HG03354 (cell line): Measurements from ENCODE around the gene MOSPD2.
A peak's percentile ranks its signal among the peaks of the same experiment; 100 is the strongest.

ENCODE experiments used
- ATAC-seq: cut with Tn5 transposase; IDR thresholded peaks from one replicate; pipeline ENCODE4 v1.9.1; 2021; ENCODE audit warnings: mild to moderate bottlenecking; ENCODE audit not compliant: unreplicated experiment, poor library complexity, severe bottlenecking

The MOSPD2 gene

DNA sequence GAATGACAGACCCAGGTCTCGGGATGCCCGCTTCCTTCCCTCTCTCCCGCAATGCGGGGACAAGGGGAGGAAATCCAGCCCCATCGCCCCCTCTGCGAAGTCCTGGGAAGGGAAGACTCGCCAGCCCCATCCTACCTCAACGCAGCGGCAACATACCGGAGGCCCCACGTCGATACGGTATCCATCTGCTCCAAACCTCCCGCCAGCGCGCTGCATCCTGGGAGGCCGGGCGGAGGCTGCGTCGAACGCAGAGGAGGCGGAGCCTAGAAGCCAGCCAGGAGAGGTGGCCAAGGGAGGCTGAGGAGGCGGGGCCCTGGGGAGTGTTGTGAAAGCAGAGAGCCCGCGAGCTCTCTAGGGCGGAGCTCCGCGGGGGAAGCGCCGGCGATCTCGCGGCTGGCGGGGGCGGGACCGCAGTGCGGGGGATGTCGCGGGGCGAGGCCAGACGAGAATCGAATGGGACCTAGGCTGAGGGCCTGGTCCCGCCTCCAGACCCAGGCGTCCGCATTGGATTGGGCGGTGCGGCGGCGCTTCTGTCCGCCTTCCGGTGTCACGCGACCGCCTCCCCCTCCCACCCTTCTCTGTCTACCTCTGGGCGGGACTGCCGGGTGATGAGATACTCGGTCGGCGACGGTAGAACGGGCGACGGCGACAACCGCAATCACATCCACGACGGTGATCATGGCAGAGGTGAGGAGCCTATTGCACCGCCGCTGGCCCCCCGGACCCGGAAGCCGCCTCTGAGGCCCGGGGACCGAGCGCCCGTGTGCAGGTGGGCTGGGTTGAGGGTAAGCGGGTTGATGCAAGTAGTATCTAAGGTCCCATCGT, at the start of gene MOSPD2, which contains the start of gene FANCB:
Gene MOSPD2 (plus strand): TSS at position 571 of the 825 bp plus-strand sequence. CDS start 108 bp downstream, at position 679.
Gene FANCB (minus strand): TSS at position 219 of the 825 bp plus-strand sequence. CDS start 7,559 bp downstream, outside the sequence.
- peak; percentile 95 for ATAC-seq

DNA sequence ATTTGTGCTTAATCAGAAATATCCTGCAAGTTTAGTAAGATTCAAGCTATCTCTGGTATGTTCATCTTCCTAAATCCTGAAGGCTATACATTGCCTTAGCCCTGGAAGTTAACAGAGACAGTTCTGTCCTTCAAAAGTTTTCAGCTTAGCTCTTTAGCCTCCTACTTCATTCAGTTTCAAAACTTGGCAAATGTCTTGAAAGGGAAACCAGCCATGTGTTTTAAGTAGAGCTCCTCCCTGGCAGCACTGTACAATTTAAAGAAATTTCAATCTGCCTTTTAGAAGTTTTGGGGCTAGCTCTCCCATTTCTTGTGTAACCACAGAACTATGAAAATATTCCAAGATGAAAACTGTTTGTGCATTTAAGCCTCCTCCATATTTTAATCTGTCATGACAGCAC, 47.4 kb upstream of the MOSPD2 start:
- no peak for ATAC-seq

DNA sequence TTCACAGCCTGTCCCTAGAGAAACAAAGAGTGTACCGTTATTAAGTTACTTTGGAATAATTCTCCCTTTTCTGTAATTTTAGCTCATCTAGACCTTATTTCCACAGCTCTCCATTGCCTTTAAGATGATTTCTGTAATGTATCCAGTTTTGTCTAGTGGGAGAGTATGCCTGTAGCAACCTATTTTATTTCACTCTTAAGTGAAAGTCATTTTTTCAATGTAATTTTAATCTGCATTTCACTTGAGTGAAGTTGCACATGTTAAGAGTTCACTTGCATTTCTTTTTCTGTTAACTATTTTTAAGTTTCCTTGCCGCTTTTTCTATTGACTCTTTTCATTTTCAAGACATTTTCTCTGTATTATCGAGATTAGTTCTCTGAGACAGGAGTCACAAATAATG, 46.9 kb upstream of the MOSPD2 start:
- ATAC-seq: no peak

DNA sequence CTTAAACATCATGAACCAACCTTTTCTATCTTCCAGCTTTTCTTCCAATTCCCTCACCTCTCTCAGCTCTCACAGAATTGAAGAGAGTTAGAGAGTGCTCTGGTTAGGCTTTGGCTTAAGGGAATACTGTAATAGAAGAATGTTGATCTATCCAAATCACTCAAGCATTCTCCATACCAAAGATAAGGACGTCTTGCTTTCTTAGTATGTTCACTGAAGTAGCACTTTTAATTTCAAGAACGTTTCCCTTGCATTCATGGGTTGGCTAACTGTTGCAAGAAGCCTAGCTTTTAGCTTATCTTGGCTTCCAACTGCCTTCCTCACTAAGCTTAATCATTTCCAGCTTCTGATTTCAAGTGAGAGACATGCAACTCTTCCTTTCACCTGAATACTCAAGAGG, 43.6 kb upstream of the MOSPD2 start:
- ATAC-seq: no peak

DNA sequence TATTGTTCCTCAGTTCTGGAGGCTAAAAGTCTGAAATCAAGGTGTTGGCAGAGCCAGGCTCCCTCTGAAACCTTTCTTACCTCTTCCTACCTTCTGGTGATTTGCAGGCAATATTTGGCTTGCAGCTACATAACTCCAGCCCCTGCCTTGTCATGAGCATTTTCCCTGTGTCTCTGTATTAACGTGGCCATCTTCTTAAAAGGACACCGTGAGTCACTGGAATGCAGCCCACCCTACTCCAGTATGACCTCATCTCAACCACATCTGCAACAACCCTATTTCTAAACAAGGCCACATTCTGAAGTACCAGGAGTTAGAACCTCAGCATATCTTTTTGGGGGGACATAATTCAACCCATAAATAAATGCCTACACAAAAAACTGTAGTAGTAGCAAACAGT, 41.1 kb upstream of the MOSPD2 start:
- ATAC-seq: no peak

DNA sequence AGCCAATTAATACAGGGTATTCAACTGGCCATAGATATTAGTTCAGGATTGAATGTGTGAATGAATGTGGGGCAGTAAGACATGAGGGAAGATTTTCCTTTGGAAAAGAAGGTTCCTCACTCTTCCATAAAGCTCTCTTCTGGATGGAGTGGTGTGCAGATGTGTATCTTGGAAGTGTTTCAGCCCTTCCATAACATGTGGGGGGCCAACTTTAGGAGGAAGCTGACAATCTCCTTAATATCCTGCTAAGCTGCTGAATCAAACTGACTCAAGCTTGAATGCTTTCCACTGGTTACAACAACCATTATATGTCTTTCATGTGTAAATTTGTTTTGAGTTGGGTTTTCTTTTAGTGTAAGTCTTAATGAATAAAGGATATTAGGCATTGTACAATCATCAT, 40.6 kb upstream of the MOSPD2 start:
- no peak for ATAC-seq

DNA sequence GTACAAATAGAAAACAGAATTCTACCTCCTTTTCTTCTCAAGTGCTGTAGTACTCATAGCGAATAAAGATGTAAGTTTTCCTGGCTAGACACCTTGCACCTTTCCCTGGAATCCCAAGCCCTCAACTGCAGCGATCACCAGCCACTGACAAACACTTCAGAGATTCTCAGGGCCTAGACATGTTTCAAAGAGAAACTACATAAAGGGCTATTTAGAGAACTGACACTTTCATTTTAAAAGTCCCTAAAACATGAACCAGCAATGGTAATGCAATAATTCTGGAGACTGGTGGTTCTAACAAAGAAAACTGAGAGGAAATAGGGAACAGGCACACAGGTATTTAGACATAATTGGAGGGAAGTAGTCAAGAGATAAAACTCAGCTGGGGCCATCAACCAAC, 36.1 kb upstream of the MOSPD2 start:
- no peak for ATAC-seq

DNA sequence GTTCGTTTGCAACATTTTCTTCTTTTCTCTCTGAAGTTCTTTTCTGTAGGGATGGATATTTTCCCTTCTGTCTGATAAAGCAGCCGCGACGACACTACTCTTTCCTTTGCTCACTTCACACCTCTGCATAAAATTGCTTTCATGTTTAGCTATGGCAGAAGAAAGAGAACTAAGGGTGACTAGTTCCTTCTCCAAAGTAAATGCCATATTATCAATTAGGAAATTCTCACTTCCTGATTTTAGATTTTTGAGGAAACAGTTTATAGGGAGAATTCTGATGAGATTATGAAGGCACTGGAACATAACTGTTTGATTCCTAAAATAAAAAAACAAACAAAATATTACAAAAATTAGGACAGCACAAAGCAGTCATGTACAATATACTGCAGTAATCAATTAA, 29.6 kb upstream of the MOSPD2 start:
- no peak for ATAC-seq

DNA sequence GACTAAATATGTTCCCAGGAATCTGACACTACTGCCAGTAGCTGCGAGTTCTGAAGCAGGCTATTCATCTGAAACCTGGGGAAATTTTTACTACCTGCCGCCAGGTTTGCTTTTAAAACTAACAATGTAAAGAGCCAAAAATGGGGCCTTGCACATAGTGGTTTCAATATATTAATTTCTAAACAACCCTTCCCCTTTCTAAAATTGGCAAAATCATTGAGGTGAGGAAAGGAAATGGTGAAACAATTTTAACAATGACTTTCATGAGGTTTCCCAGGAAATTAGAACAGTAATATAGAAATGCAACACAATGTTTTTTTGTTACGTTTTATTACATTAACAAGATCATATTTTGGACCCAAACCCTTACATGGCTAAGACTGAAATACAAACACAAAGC, 21.7 kb upstream of the MOSPD2 start:
- ATAC-seq: no peak

DNA sequence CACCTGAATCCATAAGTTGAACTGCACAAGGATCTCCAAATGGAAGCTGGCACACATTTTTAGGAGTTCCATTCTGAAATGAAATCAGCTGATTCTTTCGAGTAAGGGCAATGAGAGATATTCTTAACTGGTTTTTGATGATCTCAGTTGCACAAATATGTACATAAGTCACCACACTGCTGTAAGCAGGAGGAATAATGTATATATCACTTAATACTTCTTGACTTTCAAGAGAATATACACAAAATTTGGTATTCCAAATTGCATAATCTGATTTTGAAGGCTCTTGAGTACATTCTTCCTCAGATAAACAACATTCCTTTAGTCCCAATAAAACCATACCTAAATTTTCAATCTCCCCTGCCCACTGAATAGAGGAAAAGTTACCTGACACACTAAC, 8.6 kb upstream of the MOSPD2 start:
- ATAC-seq: no peak

DNA sequence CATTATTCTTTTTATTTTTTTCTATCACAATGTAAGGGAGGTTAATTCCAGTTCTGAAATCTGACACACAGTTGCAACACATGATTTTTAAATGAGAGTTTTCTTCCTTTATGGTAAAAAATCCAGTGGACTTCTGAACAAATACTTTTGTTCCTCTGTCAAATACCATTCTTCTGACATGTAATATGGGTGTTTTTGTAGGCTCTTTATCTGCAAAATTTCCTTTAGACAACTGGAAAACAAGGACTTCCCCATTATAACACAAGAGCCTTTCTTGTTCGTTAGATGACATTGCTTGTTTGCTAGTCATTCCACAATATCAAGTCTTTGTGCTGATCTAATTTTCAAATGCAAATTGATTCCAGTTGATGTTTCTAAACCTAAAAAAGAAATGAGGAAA, 8.0 kb upstream of the MOSPD2 start:
- no peak for ATAC-seq

DNA sequence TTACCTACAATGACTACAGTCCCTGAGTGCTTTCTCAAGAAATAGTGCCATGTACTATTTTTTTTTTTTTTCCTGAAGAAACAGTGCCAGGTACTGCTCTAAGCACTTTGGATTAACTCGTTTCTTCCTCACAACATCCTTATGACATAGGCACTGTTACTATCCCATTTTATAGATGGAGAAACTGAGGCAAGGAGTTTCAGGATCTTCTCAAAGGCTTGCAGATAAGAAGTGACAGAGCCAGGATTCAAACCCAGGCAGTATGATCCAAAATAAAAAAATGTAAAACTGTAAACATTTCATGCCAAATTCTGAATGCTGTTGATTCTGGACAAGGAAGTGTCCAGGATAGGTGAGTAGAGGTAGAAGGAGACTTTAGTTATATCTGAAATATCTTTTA, 1.5 kb upstream of the MOSPD2 start:
- no peak for ATAC-seq

DNA sequence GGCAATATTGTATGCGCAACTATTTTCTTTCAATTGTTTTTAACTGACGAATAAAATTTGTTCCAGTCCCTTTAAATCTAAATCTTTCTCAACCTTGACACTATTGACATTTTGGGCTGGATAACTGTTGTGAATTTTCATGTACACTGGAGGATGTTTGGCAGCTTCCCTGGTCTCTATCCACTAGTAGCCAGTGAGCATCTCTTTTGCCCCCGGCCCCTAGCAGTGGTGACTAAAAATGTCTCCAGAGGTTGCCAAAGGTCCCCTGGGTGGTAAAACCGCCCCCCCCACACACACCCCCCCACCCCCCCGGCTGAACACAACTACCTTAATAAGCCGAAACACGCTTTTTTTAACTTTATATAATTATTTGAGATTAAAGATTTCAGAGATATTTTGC, 866 bp upstream of the MOSPD2 start:
- no peak for ATAC-seq

DNA sequence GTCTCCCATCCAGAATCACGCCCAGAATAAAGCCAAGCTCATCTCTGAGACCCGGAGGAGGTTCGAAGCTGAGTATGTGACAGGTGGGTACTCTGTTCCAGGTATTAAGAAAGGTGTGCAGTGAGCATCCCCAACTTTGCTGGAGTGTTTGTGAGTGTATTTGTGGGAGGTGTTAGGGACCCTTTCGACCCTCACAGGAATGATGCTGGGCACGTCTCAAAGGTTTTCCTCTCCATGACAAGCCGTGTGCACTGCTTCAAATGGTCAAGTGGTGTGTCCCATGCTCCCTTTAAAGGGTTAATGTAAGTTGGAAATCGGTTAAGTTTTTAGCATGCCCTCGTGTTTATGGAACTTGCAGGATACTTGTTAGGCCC, 442 bp downstream of the MOSPD2 start:
- no peak for ATAC-seq

DNA sequence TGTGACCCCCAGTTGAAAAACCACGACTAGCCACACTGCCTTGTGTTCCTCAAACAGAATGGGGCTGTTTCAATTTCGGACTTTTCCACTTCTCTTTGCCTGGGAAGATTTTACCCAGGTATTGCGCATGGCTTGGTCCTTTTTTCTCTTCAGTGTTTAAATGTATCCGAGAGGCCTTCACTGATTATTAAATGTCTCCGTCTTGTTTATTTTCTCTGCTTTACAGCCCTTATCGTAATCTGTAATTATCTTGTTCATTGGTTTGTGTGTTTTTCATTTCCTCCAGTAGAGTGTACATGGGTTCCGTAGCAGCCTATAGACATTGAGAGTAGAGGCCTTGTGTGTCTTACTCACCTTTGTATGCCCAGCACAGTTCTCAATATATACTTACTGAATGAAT, 2.4 kb downstream of the MOSPD2 start:
- ATAC-seq: no peak

DNA sequence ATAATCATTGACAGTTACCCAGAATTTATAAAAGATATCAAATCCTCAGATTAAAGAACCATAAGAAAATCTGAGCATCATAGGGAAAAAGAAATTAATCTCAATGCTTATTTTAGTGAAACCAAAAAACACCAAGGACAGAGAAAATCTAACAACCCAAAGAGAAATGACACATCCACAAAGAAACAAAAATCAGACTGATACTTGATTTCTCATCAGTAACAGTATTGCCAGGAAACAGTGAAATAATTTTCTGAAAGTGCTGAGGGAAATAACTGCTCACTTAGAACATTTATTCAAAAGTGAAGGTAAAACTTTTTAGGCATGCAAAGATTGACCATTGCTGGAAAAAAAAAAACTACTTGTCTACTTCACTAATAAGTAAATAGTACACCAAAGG, 10.6 kb downstream of the MOSPD2 start:
- ATAC-seq: no peak

DNA sequence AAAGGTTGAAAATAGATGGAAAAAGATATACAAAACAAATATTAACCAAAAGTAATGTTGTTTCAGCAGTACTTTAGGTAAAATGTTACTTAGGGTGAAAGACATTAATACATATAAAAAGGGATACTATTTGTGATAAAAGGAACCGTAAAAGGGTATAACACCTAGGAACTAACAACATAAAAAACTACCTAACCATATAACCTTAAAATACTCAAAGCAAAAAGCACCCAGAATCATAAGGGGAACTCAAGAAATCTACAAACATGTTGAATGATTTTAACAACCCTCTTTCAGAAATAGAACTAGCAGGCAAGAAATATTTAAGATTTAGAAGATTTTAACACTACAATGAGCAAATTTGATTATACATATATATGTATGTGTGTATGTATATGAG, 11.5 kb downstream of the MOSPD2 start:
- ATAC-seq: no peak

DNA sequence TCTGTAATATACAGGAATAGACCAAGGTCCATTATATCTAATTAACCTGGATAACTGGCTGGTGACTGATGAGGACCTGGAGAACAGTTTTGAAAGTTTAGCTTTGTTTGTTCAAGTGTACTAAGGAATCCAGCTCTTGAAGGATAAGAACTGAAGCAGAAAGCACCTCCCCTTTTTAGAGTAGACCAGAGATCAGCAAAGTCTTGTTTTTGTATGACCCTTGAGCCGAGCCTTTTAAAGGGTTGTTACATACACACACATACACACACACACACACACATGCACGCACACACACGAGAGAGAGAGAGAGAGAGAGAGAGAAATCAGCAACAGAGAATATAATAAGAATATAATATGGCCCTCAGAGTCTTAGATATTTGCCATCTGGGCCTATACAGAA, 13.0 kb downstream of the MOSPD2 start:
- no peak for ATAC-seq

DNA sequence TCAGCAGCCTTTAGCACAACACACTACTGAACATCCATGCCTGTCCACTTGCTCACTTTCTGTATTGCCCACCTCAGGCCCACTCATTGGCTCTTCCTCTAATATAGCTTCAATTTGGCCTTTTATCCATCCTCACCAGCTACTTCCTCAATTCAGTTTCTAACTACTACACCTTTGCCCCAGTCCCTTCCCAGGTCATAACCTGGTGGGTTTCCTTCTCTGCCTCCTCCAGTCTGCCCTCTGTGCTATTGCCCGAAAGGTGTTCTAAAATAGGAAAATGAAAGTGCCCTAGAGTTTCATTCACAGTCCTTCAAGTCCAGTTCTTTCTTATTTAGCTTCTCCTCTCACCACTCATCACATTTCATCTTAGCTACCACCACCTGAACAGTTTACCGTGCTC, 23.1 kb downstream of the MOSPD2 start:
- no peak for ATAC-seq

DNA sequence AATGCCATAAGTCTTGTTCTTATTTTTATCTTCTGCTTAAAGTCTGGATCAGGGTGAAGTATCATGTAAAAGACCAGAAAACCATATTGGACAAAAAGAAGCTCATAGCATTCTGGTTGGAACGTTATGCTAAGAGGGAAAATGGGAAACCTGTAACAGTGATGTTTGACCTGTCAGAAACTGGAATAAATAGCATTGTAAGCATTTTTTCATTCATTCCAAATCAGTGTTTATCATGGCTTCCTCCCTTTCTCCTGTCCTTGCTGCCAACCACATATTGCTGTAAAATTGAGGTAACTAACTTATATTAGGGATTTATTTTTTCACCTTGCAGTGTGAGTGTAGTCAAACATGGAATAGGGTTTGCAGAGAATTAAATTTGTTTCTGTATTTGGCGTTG, 23.8 kb downstream of the MOSPD2 start:
- ATAC-seq: no peak

DNA sequence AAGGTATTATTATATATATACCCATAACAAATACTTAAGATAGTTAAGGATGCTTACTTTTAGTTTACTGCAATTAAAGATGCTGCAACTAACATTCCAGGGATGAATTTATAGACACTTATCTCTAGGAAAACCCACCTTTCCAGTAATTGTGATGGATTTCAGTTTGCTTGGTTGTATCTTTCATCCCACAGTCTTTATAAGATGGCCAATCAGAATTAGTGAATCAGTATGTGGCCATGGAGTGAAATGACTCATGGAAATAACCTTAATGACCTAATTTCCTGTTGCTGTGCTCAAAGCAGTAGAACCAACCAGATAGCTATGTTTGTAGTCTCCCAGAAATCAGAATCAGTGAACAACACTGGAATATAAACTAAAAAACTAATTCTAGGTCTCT, 26.4 kb downstream of the MOSPD2 start:
- ATAC-seq: peak; percentile 97

DNA sequence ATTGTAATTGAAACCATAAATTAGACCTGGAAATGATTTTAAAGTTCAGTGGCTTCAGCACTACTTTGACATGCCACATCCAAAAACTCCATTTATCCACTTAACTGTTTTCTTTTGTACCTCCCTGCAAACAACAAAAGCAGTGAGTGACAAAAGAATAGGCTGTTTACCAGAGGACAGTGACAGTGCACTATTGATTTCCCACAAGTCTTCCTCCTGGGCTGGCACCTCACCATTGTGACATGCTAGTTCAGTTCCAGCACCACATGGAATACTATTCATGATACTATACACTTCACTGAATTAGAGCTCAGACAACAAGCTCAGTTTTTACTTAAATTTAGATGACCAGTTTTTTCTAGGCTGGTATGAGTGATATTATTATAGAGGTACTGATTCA, 29.3 kb downstream of the MOSPD2 start:
- ATAC-seq: no peak
